Midbrain (tissue), 1 donor: ENCODE data around the gene ACP3.
"Not testable (repeated sequence)": the region's sequence is repeated elsewhere in the genome, so short reads cannot be mapped to it uniquely, and the experiment has no call there.

Experiments
- DNase-seq: peaks from one replicate; lab custom pipeline; 2025; lab: John Stamatoyannopoulos, UW

Gene ACP3, protein sequence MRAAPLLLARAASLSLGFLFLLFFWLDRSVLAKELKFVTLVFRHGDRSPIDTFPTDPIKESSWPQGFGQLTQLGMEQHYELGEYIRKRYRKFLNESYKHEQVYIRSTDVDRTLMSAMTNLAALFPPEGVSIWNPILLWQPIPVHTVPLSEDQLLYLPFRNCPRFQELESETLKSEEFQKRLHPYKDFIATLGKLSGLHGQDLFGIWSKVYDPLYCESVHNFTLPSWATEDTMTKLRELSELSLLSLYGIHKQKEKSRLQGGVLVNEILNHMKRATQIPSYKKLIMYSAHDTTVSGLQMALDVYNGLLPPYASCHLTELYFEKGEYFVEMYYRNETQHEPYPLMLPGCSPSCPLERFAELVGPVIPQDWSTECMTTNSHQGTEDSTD

DNA sequence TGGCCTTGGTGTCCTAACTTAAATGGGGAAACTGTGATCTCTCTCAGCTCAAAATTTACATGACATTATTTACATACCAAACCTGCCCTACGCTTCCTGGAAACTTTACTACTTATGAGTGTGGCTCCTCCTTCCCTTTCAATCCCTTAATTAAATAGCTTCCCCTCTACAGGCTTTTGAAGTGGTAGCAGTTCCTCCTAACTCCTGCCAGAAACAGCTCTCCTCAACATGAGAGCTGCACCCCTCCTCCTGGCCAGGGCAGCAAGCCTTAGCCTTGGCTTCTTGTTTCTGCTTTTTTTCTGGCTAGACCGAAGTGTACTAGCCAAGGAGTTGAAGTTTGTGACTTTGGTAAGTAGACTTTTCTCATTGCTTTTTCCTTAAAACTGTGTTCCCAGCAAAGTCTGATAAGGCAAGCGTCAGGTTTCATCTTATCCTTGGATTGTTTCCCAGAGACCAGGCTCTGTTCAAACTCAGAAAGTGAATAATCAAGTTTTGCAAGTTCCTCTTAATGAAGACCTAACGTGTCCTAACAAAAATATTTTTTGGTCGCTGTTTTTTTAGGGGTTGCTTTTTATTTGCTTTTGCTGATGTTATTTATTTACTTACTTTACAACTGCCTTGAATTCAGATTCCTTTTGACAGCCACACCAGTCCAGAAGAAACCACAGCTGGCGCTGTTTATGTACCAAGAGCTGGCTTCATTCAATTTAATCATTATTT lies at the start of gene ACP3:
ACP3 (plus strand) TSS at position 179 of the 720 bp plus-strand sequence; CDS start at position 229, 50 bp downstream.
- peak; percentile 20 for DNase-seq

DNA sequence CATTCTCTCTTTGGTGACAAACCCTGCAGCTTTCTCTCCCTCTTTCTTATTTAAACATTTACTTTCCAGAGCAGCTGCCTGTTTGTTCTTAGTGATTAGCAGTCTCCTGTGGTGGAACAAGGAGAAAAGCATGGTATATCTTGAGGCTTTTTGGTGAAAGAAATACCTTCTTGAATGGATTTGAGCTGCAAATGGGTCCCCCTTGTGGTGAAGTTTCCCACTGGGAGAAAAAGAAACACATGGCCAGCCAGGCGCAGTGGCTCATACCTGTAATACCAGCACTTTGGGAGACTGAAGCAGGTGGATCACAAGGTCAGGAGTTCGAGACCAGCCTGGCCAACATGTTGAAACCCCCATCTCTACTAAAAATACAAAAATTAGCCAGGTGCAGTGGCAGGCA lies 48.3 kb upstream of the ACP3 start:
- no peak for DNase-seq

DNA sequence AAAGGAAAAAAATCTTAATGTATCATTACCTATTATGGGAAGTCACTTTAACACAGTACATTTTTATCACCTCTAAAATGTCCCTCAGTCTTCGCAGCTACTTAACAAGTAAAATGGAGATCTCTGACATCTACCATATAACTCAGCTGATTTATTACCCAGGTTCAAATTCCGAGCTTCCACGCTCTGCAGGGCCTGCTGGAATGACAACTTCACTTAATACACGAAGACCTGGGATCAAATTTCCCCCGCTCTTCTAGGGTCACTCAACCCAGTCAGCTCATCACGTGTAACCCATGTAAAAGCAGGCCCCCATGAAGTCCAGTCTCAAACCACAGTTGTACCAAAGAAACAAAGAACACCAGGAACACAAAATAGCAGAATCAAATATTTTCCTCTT lies 44.2 kb upstream of the ACP3 start:
- no peak for DNase-seq

DNA sequence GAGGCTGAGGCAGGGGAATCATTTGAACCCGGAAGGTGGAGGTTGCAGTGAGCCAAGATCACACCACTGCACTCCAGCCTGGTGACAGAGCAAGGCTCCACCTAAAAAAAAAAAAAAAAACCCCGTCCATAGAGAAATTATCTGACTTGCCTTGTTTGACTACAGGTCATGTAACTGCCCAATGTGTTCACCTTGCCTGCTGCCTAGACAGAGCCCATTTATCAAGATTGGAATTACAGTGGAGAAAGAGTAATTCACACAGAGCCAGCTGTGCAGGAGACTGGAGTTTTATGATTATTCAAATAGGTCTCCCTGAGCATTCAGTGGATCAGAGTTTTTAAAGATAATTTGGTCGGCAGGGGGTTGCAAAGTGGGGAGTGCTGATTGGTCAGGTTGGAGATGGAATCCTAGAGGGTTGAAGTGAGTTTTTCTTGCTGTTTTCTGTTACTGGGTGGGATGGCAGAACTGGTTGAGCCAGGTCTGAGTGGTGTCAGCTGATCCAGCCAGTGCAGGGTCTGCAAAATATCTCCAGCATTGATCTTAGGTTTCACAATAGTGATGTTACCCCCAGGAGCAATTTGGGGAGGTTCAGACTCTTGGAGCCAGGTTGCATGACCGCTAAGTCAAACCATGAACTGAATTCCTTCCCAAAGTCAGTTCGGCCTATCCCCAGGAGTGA lies 40.8 kb upstream of the ACP3 start:
- DNase-seq, result no peak

DNA sequence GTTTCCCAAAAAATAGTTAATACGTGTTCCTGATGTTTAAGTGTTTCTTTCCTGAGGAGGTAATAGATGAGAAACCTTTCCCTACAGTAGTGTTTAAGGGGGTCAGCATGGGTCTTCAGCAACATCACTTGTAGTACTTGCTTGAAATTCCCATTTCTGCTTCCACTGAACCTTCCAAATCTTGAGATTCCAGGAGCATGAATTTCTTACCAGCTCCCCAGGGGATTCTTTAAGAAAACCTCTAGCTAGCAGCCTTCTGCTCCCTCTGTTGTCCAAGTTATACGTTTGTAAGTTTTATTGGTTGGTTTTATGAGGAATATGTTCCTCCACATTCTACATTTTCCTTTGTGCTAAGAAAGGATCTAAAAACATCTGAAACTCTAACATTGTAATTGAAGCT lies 38.2 kb upstream of the ACP3 start:
- no peak for DNase-seq

DNA sequence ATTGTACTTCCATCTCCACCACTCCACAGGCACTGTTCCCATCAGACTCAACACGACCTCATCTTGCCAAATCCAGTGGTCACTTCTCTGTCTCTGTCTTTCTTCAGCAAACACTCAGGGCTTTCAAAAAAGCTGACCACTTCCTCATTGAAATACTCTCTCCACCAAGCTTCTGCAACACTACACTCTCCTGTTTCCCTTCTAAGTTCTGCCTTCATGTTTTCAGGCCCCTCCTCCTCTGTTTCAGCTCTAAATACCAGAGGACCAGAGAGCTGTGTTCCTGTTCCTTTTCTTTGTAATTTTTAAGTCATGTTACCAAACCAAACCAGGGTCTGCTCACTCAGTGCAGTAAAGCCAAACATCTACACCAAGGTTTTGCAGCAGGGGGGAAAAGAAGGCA lies 33.8 kb upstream of the ACP3 start:
- peak; percentile 38 for DNase-seq

DNA sequence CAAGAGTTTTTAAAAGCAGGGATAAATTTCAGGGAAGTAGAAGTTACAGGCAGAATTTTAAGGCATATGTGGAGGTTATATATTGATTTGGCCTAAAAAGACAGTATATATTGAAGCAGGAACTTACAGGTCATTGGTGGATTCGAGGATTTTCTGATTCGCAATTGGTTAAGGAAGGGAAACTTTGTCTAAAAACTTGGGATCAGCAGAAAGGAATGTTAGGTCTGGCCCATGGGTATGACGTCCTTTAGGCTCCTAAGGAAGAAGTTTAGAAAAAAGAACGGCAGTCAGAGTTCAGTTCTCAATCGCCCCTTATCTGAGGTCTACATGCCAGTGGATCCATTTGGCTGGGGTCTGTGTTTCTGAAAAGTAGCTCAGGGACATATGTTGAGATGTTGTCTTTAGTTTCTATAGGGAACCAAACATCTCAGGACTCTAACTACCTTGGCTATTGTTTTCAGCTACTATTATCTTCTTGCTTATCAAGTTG lies 33.2 kb upstream of the ACP3 start:
- DNase-seq, result no peak

DNA sequence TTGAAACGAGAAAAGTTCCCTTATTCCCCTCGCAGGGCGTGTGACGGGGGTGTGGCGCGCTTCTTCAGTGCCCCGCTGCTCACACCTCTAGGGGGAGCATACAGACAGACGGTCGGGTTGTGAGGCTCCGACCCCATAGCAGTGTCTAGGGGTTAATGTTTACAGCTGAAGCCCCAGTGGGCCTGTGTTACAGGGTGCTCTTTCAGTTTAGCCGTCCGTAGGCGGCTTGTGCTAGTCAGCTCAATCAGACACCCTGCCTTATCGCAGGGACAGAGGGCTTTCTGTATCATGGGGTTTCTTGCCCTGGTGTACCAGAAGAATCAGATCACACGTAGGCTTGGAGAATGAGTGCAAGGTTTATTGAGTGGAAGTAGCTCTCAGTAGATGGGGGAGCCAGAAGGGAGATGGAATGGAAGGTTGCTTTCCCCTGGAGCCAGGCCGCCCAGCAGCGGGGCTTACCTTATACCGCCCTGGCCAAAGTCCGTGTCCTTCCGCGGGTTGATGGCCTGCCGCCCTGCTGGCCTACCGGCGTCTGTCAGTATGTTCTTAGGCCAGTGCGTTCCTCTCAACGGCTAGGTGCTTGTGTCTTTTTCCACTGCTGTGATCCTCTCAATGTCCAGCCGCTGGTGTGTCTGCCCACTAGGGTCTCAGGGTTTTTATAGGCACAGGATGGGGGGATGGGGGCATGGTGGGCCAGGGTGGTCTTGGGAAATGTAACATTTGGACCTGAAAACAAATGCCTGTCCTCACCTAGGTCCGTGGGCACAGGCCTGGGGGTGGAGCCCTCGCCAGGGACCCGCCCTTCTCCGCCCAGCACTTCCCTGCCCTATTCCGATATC lies 32.2 kb upstream of the ACP3 start:
- DNase-seq, result no peak

DNA sequence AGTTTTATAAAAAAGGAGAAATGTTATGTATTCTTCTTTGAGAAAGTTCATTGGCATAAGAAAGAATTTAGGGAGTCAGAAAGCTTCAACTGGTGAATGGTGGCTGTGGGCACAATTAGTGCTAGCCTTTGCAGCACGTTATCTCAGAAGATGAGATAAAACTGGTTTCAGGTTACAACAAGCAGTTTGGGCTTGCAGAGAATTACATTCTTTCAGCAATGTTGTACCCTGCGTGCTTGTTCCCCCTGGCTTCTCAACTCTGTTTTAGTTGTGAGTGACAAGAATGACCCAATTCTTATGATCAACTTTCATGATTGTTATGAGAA lies 31.6 kb upstream of the ACP3 start:
- DNase-seq, result no peak

DNA sequence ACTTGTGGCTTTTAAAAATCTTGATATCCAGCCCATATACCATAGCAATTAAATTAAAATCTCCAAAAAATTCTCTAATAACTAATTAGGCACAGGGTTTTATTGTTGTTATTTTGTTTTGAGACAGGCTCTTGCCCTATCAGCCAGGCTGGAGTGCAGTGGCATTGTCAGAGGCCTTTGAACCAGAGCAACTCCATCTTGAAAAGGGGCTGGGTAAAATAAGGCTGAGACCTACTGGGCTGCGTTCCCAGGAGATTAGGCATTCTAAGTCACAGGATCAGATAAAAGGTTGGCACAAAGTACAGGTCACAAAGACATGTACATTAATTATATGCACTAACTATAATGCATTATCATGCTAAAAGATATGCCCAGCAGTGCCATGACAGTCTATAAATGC lies 31.2 kb upstream of the ACP3 start:
- DNase-seq, result no peak

DNA sequence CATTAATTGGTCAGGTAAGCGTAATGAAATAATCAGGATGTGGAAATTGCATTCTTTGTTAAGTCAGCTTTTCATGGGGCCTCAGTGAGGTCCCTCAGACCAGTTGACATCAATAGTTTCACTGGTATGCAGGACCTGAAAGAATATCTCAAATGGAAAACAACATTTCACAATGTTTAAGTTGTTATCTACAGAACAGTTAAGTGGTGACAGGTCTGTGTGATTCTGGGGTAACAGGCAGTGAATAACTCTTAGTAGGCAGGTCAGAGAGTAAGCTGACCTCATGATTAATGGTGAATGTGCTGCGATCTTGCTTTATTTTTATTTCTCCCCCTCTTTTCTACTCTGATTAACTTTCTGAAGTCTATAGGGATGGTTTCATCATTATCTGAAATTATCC lies 28.9 kb upstream of the ACP3 start:
- DNase-seq, result no peak

DNA sequence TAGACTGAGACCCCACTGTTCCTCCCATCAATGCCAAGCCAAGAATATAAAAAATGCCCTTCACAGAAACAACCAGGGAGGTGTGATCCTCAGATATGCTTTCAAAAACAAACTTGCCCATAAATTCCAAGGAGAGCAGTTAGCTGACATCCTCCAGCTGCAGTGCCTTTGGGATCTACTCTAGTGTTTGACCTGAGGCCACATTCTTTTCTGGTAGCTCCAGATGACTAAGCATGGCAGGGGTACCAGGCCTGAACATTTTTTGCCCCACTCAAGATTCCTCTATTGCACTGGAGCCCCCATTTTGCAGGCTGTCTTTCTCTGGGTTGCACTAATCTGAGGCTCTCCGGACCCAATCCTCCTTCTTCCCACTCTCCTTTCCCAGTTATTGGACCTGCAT lies 27.9 kb upstream of the ACP3 start:
- DNase-seq, result no peak

DNA sequence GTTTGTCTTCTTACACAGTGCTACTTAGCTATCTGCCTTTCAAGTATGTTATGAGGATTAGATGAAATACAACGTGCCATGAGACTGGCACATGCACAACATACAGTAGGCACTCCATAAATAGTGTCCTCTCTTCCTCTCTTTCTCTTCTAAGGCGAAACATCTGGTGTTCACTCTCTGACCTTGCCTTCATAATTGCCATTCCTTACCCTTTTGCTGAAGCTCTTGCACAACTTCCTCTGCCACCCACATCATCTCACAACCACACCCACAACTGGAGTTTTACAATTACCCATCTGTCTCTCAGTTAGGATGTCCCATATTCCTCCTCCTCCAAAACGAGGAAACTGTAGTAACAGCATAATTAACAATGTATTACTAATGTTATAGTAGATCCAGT lies 26.4 kb upstream of the ACP3 start:
- DNase-seq, result no peak

DNA sequence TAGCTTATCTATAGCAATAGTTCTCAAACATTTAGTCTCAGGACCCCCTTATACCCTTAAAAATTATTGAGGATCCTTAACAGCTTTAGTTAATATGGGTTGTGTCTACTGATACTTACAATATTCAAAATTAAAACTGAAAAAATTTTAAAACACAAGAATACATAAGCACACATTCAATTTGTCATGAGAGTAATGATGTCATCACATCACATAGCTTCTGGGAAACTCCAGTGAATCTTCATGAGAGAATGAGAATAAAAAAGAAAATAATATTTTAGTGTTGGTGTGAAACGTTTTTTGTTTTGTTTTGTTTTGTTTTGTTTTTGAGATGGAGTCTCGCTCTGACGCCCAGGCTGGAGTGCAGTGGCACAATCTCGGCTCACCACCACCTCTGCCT lies 25.2 kb upstream of the ACP3 start:
- DNase-seq, result no peak

DNA sequence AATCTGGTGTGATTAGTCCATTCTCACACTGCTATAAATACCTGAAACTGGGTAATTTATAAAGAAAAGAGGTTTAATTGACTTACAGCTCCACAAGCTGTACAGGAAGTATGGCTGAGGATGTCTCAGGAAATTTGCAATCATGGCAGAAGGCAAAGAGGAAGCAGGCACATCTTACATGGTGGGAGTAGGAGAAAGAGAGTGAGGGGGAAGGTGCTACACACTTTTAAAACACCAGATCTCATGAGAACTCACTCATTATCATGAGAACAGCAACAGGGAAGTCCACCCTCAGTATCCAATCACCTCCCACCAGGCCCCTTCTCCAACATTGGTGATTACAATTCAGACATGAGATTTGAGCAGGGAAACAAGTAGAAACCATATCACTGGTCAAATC lies 24.0 kb upstream of the ACP3 start:
- DNase-seq, result no peak

DNA sequence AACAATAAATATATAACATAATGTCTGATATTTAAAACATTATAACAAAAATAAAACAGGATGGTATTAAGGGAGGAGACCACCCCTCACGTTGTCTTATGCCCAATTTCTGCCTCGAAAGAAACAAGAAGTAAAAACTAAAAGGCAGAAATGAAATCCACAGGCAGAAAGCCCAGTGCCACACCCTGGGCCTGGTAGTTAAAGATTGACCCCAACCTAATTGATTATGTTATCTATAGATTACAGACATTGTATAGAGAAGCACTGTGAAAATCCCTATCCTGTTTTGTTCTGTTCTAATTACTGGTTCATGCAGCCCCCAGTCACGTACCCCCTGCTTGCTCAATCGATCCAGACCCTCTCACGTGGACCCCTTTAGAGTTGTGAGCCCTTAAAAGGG lies 22.3 kb upstream of the ACP3 start:
- DNase-seq, result no peak

DNA sequence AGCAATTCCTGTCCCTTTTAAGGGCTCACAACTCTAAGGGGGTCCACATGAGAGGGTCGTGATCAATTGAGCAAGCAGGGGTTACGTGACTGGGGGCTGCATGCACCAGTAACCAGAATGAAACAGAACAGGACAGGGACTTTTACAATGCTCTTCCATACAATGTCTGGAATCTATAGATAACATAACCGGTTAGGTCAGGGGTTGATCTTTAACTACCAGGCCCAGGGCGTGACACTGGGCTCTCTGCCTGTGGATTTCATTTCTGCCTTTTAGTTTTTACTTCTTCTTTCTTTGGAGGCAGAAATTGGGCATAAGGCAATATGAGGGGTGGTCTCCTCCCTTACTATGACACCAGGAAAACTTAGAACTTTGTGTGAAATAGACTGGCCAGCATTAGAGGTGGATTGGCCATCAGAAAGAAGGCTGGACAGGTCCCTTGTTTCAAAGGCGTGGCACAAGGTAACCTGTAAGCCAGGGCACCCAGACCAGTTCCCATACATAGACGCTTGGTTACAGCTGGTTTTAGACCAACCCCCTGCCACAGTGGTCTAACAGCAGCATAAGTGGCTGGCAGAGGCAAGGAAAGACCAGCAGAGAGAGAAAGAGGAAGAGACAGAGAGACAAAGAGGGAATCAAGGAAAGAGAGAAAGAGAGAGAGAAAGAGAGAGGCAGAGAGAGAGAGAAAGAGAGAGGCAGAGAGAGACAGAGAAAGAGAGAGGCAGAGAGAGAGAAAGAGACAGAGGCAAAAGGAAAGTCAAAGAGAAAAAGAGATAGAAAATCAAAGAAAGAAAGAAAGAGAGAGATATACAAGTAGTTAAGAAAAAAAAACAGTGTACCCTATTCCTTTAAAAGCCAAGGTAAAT lies 13.6 kb upstream of the ACP3 start:
- DNase-seq, result not testable (repeated sequence)

DNA sequence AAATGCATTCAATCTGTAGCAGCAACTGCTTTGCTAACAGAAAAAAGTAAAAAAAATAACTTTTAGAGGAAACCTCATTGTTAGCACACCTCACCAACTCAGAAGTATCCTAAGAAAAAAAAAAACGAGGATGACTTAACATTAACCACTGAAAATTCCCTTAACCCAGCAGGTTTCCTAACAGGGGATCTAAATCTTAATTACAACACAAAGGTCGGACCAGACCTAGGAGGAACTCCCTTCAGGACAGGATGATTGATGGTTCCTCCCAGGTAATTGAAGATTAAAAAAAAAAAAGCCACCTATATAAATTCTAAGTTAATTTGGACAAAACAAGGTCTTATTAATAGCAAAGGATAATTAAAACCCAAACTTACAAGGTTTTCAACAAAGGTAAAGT lies 12.9 kb upstream of the ACP3 start:
- DNase-seq, result not testable (repeated sequence)

DNA sequence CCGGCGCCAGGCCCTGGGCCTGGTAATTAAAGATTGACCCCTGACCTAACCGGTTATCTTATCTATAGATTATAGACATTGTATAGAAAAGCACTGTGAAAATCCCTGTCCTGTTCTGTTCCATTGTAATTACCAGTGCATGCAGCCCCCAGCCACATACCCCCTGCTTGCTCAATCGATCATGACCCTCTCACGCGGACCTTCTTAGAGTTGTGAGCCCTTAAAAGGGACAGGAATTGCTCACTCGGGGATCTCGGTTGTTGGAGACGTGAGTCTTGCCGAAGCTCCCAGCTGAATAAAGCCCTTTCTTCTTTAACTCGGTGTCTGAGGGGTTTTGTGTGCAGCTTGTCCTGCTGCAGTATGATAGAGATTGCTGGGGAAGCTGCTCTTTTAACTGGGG lies 7.2 kb upstream of the ACP3 start:
- not testable (repeated sequence) for DNase-seq

DNA sequence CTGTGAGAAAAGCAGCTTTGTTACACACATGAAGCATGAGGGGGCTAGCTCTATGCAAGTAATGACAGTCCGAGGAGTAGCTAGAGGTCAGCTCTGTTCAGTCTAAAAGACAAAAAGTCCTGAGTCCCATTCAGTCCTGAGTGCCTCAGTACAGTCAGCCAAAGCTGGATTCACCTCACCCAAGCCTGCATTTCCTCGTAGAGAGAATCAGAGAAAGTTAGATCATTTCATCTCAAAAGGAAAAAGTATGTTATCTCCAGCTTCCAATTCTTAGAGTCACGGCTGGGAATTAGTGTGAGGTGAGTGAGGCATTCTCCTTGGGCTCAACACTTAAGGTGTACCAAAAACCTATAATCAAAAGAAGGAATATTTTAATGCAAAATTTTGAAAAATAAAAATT lies 5.9 kb upstream of the ACP3 start:
- DNase-seq, result no peak

DNA sequence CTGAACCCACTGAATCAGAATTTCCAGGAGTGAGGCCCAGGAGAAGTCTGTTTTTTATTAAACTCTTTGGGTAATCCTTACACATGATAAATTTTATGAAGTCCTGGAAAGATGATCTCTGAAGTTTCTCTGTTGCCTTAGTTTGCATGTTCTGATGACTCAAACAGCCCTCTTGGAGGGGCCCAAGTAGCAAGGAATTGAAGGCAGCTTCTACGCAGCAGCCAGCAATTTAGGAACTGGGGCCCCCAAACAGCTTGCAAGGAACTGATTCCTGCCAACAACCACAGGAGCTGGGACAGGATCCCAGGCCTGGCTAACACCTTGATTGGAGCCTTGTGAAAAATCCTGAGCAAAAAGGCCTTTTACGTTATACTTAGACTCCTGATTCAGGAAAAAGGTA lies 5.4 kb upstream of the ACP3 start:
- DNase-seq, result no peak
